Activated T-cell treated with anti-CD3 and anti-CD28 coated beads for 1 hour (primary cell): ENCODE measurements around the gene NAALADL2.

Experiments used
- DNase-seq: peaks from one replicate; pipeline ENCODE4 v3.0.0-alpha.2; 2020; ENCODE audit warnings: low read depth

NAALADL2 gene

GRCh38 chr3:174884776-174885568, 25.8 kb downstream of the NAALADL2 start:
- DNase-seq: no peak

DNA sequence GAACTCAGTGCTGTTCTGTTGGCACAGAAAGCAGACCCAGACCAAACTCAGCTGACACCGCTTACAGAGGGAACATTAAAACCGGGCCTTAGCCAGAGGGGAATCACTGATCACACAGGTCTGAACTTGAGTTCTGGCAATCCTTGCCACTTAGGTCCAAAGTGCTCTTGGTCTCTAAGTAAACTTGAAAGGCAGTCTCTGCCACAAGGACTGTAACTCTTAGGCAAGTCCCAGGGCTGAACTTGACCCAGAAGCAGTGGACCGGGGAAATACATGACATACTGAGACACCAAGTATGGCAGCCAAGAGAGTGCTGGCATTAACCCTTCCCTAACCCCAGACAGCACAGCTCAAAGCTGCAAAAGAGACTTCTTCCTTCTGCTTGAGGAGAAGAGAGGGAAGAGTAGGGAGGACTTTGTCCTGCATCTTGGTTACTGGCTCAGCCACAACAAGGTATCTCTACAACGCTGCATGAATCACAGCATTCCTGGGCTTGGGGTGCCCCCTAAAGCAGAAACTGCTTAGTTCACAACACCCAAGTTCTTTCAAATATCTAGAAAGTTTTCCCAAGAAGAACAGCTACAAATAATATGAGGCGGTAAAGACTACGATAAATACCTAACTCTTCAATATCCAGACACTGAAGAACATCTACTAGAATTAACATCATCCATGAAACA, 32.5 kb downstream of the NAALADL2 start:
- no peak for DNase-seq

GRCh38 chr3:174907027-174907426, 47.9 kb downstream of the NAALADL2 start:
- DNase-seq: no peak

- no peak for DNase-seq
These were observed 48.7 kb downstream of the NAALADL2 start for GRCh38 chr3:174907628-174908407.

- DNase-seq: no peak
These were observed 72.6 kb downstream of the NAALADL2 start for GRCh38 chr3:174931473-174932353.

GRCh38 chr3:174936590-174936989, 77.5 kb downstream of the NAALADL2 start:
- no peak for DNase-seq

- no peak for DNase-seq
These were observed 78.3 kb downstream of the NAALADL2 start for GRCh38 chr3:174937478-174937877.

- DNase-seq: no peak
These were observed 79.0 kb downstream of the NAALADL2 start for GRCh38 chr3:174938102-174938501.

DNA sequence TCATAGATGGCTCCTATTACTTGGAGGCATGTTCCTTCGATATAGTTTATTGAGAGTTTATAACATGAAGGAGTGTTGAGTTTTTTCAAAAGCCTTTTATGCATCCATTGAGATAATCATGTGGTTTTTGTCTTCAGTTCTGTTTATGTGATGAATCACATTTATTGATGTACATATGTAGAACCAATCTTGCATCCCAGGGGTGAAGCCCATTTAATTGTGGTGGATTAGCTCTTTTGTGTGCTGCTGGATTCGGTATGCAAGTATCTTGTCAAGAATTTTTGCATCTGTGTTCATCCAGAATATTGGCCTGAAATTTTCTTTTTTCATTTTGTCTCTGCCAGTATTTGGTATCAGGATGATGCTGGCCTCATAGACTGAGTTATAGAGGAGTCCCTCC, 81.0 kb downstream of the NAALADL2 start:
- DNase-seq: no peak

GRCh38 chr3:174945276-174945675, 86.1 kb downstream of the NAALADL2 start:
- DNase-seq: no peak

DNA sequence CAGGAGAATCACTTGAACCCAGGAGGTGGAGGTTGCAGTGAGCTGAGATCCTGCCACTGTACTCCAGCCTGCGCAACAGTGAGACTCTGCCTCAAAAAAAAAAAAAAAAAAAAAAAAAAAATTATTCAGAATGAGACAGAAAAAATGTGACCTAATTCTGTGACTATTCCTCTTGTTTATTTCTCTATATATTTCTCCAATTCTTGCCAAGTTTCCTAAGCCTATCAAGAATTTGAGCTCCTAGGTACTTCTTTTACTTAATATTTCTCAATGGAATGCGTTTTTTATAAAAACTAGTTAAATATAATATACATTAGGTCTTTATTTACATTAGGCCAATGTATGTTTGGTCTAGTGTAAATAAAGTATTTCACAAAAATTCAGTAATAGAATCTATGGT, 86.8 kb downstream of the NAALADL2 start:
- no peak for DNase-seq

DNA sequence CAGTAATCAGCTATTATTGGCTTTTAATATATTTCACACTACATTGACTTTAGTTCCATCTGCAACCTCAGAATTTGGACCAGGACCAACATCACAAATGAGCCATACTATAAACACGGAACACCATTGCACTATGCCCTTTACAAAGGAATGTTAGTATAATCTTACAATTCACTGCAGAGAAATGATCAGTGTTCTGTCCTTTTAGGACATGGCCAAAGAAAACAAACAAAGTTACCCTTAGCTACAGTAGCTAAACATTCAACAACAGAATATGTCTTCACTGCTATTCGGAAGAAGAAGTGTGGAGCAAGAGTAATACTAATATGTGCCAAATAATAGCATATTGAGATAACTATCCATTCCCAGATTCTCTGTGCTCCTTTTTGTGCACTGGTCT, 90.4 kb downstream of the NAALADL2 start:
- DNase-seq: no peak

DNA sequence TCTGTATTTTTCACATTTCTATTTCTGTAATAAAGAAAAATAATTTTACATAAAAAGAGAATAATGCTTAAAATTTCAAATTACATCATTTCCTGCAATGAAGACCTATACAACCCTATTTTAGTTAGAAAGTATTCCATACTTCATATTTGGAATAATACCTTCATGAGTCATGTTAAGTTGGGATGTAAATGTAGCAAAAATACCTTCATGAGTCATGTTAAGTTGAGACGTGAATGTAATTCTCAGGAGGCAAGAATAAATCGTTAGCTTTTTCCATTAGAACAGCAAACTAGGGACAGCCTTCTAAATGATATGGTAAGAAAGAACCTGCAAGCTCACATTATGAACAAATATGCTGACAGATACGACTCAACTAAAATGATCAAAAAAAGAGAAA, 91.9 kb downstream of the NAALADL2 start:
- DNase-seq: no peak

GRCh38 chr3:174951498-174952005, 92.4 kb downstream of the NAALADL2 start:
- DNase-seq: no peak

DNA sequence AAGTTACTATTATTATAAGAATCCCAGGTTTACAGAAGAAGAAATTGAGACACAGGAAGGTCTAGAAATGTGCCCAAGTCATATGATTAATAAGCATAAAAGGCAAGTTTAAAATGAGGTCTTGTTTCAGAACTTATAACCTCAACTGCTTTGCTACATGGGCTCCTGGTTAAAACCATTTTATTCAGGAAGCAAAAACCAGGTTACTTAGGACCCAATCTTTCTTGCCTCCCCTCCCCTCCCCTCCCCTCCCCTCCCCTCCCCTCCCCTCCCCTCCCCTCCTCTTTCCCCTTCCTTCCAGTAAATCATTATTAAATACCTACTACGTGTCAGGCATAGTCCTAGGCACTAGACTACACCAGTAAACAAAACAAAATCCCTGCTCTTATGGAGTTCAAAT, 93.9 kb downstream of the NAALADL2 start:
- no peak for DNase-seq

DNA sequence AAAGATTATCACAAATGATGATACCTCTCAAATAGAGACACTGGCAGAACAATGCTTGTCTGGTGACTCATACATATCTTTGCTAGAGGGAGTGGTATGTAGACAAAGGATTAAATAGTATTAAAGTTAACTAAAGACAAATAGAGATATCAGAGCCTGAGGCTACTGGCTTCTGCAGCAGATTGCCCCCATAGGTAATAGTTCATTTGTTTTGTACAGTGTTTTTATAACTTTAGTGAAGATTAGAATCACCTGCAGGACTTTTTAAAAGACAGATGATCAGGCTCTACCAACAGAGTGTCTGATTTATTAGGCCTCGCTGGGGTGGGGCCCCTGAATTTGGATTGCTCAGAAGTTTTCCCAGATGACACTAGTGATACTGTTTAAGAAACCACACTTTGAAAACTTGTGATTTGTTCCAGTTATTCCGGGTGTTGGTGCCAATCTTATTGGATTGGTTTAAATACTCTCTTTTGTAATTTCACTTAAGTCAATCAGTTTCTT, 96.4 kb downstream of the NAALADL2 start:
- DNase-seq: no peak

- DNase-seq: no peak
These were observed 97.9 kb downstream of the NAALADL2 start for GRCh38 chr3:174957081-174957480.

DNA sequence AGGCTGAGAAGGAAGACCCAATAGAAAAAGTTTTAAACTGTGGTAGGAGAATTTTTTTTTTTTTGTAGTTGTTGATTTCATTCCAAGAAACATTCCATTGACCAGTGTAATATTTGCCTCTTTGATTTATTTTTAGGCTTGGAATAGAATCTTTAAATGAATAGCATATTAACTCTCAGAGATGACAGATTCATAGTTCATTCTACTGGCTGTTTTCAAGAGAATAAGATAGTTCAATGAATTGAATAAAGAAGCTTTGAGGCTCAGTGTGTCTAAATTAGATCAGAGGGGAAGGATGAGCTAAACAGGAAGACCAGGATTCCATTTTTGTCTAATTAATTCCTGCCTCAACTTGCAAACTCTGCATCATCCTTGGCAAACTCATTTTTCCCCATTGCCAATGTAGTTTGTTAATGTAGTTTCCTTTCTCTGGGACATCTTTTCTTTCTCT, 98.4 kb downstream of the NAALADL2 start:
- no peak for DNase-seq

DNA sequence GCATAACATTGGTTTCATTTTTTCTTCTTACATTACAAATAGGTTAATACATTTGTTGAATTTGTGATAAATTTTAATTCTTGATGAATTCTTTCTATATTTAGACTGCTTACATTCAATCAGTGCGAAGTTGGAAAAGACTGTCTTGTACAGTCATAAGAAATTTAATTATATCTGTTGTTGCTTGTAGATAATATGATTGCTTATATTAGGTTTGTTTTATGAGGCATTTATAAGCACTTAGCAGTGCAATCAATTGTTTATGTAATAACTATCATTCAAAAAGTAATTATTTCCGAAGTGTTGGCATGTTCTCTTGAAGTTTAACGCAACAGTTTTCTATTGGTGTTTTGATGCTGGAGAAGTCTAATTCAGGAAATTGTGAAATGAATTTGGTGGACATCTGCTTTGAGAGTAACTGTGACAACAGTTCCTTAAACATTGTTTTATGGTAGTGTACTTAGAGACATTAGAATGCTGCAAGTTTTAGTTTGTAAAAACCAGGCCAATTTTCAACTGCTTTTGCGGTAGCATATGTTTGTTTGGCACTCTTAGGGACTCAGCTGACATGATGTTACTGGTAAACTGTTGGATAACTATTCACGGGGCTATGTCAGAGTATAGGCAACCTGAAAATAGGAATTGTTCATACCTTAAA, 99.7 kb downstream of the NAALADL2 start:
- DNase-seq: no peak

DNA sequence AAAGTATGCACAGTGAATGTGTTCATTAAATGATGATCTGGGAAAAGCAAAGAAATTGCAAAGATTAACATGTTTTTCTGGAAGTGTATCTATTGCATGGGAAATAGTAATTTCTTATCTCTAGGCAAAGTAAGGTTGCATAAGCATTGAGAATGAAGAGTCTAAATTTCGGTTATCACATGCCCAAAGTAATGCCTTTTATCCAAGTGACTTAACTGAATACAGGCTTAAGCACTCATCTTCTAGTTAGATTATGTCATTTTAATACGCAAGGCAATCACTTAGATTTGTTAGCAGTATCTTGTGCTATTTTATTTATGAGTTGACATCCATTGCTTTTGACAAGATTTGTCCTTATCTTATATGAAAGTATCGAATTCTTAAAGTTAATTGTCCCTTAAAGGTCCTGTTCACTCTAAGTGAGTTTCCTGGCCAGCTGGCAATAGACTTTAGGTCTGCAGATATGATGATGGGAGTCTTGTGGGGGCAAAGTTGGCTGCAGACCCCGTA, 100.5 kb downstream of the NAALADL2 start:
- no peak for DNase-seq

- DNase-seq: no peak
These were observed 101.8 kb downstream of the NAALADL2 start for GRCh38 chr3:174960898-174961297.
